B cell (primary cell): ENCODE results near the gene ELP2. TPM values are rescaled to one million over a fixed set of nuclear protein-coding genes. Genes with fewer than 3 reads are reported as not detected.

Experiments used
- ATAC-seq: fragments of 200-7000 bp; cut with Tn5 transposase; one replicate; pipeline ENCODE4 v1.10.0; 2021; ENCODE audit warnings: low read depth, mild to moderate bottlenecking, moderate number of reproducible peaks, moderate library complexity
- CTCF ChIA-PET: fragments of 350-600 bp; sonication (Branson Sonifier 250); formaldehyde crosslinking; loops from one replicate; lab custom pipeline; 2021; ENCODE audit warnings: antibody characterized with exemption, inconsistent platforms; lab: Charles Lee
- POLR2A ChIA-PET: fragments of 350-600 bp; sonication (Branson Sonifier 250); formaldehyde crosslinking; loops from one replicate; lab custom pipeline; 2021; ENCODE audit warnings: antibody characterized with exemption; lab: Charles Lee
- DNase-seq: peaks from one replicate; pipeline ENCODE4 v3.0.0; 2013
- H2AFZ ChIP-seq: 2 replicates; pipeline ENCODE4 v1.6.1; 2012; ENCODE audit warnings: mild to moderate bottlenecking, low read depth, low read length; ENCODE audit not compliant: insufficient read depth, poor library complexity, severe bottlenecking
- H3K27ac ChIP-seq, 2 donors: 1 replicate in 1 of 2; 2 replicates in 1 of 2; pipeline ENCODE4 v1.5.1; 2012 to 2013; ENCODE audit warnings: low read length in 2 of 2, mild to moderate bottlenecking in 2 of 2, moderate library complexity in 1 of 2
- H3K27me3 ChIP-seq, 4 experiments: fragments of 200-600 bp in 1 of 4; sonication (generic) in 1 of 4; replicated peaks in 1 of 4; 1 replicate in 2 of 4; 2 replicates in 2 of 4; pipeline versions ENCODE4 v1.6.1 to v1.7.0; 2013 to 2016; ENCODE audit warnings: low read length in 3 of 4, mild to moderate bottlenecking in 2 of 4, mixed read lengths in 1 of 4, moderate library complexity in 1 of 4; ENCODE audit not compliant: insufficient read depth in 4 of 4, control insufficient read depth in 3 of 4; ENCODE audit errors: control extremely low read depth in 1 of 4
- H3K36me3 ChIP-seq, 2 experiments: replicated peaks in 1 of 2; 1 replicate in 1 of 2; 2 replicates in 1 of 2; pipeline versions ENCODE4 v1.6.1 to v1.7.1; 2013; ENCODE audit warnings: low read length in 1 of 2; ENCODE audit not compliant: insufficient read depth in 2 of 2, control insufficient read depth in 1 of 2; ENCODE audit errors: control extremely low read depth in 1 of 2, extremely low read depth in 1 of 2
- H3K4me1 ChIP-seq, 2 donors: fragments of 200-600 bp in 1 of 2; sonication (generic) in 1 of 2; 1 replicate in 1 of 2; 2 replicates in 1 of 2; pipeline versions ENCODE4 v1.5.1 to v1.6.1; 2013 to 2017; ENCODE audit warnings: low read length in 2 of 2; ENCODE audit not compliant: control insufficient read depth in 2 of 2, insufficient read depth in 2 of 2
- H3K4me2 ChIP-seq: replicated peaks from 2 replicates; pipeline ENCODE3; 2012; ENCODE audit warnings: mild to moderate bottlenecking, low read depth, low read length; ENCODE audit not compliant: poor library complexity, severe bottlenecking
- H3K4me3 ChIP-seq, 5 experiments: fragments of 200-600 bp in 1 of 5; sonication (generic) in 1 of 5; 1 replicate in 3 of 5; 2 replicates in 2 of 5; pipeline versions ENCODE4 v1.5.1 to v1.7.0; 2011 to 2016; ENCODE audit warnings: low read length in 4 of 5, mild to moderate bottlenecking in 4 of 5, low read depth in 2 of 5, control low read depth in 1 of 5, moderate library complexity in 1 of 5; ENCODE audit not compliant: insufficient read depth in 1 of 5; ENCODE audit errors: control extremely low read depth in 1 of 5, extremely low read depth in 1 of 5
- H3K79me2 ChIP-seq: fragments of 200-600 bp; sonication (generic); one replicate; pipeline ENCODE4 v1.6.0; 2016; ENCODE audit warnings: low read length; ENCODE audit not compliant: control insufficient read depth, insufficient read depth
- H3K9ac ChIP-seq: fragments of 200-600 bp; sonication (generic); 2 replicates; pipeline ENCODE4 v1.6.1; 2017; ENCODE audit warnings: mild to moderate bottlenecking, low read length, moderate library complexity
- H3K9me3 ChIP-seq, 3 donors: one replicate each; pipeline versions ENCODE4 v1.6.1 to v1.7.1; 2013; ENCODE audit warnings: low read length in 2 of 3; ENCODE audit not compliant: control insufficient read depth in 2 of 3, insufficient read depth in 1 of 3; ENCODE audit errors: control extremely low read depth in 1 of 3
- H4K20me1 ChIP-seq: 2 replicates; pipeline ENCODE4 v1.6.0; 2012; ENCODE audit warnings: mild to moderate bottlenecking, low read length; ENCODE audit not compliant: insufficient read depth, control insufficient read depth, poor library complexity, severe bottlenecking
- H3K27ac Mint-ChIP-seq: one replicate; pipeline ENCODE4 v1.8.0; 2021; ENCODE audit warnings: mixed read lengths
- H3K27me3 Mint-ChIP-seq: one replicate; pipeline ENCODE4 v1.8.0; 2021; ENCODE audit warnings: mixed read lengths
- H3K4me1 Mint-ChIP-seq: one replicate; pipeline ENCODE4 v1.8.0; 2021; ENCODE audit warnings: mixed read lengths
- H3K4me3 Mint-ChIP-seq: one replicate; pipeline ENCODE4 v1.8.0; 2021; ENCODE audit warnings: mixed read lengths
- H3K9me3 Mint-ChIP-seq: one replicate; pipeline ENCODE4 v1.8.0; 2022; ENCODE audit warnings: mixed read lengths; ENCODE audit not compliant: insufficient read depth
- EZH2 ChIP-seq: IDR thresholded peaks from 2 replicates; pipeline ENCODE4 v1.6.1; 2012; ENCODE audit warnings: borderline replicate concordance, low read depth, mild to moderate bottlenecking, moderate library complexity, low read length; ENCODE audit not compliant: insufficient read depth, poor library complexity, severe bottlenecking
- WGBS: methylation state at CpG from one replicate; pipeline ENCODE4 v1.1.5; 2013; ENCODE audit warnings: missing lambda C conversion rate; ENCODE audit not compliant: insufficient coverage; 5-methylcytosine and 5-hydroxymethylcytosine counted together
- intact Hi-C: fragments of 100-400 bp; cut with micrococcal nuclease; formaldehyde crosslinking; loops from one replicate; pipeline ENCODE4 v1.10.0; 2022
- polyA plus RNA-seq: library from polyadenylated mRNA; depleted of rRNA; stranded (reverse); fragments of >200 nt; gene quantifications from 2 replicates; pipeline ENCODE4 v1.2.3, GENCODE V29; 2012
- total RNA-seq, 2 donors: library from RNA; stranded (reverse); fragments of 120-200 nt in 1 of 2; gene quantifications; 1 replicate in 1 of 2; 2 replicates in 1 of 2; pipeline versions ENCODE4 v1.2.3 to v1.2.4, GENCODE V29; 2013 to 2022
- TF ChIP-seq, protein P1 (sequence below): fragments of 200-600 bp; IDR thresholded peaks from one replicate; pipeline ENCODE4 v1.8.0; 2022; ENCODE audit warnings: antibody characterized with exemption, mild to moderate bottlenecking

The ELP2 gene
- total and polyA plus RNA-seq, 2 donors (not counting 1 experiment from before 2014, with no cell fraction given): 45.7 to 137 TPM

DNA sequence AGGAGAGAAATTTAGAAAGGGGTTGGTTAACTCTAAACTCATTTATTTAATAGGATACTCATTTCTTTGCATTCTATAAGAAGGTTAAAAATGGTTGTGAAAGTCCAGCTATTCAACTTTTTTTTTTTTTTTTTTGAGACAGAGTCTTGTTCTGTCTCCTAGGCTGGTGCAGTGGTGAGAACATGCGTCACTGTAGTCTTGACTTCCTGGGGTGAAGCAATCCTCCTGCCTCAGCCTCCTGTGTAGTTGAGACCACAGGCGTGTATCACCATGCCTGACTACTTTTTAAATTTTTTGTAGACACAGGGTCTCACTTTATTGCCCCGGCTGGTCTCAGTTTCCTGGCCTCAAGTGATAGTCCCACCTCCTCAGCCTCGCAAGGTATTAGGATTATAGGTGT is 11.9 kb downstream of the ELP2 start:
- peaks cover 6% of the 10 kb centered on the region for H4K20me1 ChIP-seq
- Mint-ChIP-seq H3K4me3 (no peak overlapping the region), H3K27me3 (no peaks in the 10 kb centered on the region), H3K27ac (no peak overlapping the region), H3K4me1 (peaks cover under 1% of the 10 kb centered on the region), H3K9me3 (no peaks in the 10 kb centered on the region)
- H3K27ac ChIP-seq: no peak overlapping the region
- no peak for TF ChIP-seq EZH2
- TF ChIP-seq, protein P1, sequence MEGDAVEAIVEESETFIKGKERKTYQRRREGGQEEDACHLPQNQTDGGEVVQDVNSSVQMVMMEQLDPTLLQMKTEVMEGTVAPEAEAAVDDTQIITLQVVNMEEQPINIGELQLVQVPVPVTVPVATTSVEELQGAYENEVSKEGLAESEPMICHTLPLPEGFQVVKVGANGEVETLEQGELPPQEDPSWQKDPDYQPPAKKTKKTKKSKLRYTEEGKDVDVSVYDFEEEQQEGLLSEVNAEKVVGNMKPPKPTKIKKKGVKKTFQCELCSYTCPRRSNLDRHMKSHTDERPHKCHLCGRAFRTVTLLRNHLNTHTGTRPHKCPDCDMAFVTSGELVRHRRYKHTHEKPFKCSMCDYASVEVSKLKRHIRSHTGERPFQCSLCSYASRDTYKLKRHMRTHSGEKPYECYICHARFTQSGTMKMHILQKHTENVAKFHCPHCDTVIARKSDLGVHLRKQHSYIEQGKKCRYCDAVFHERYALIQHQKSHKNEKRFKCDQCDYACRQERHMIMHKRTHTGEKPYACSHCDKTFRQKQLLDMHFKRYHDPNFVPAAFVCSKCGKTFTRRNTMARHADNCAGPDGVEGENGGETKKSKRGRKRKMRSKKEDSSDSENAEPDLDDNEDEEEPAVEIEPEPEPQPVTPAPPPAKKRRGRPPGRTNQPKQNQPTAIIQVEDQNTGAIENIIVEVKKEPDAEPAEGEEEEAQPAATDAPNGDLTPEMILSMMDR: no peak
- peaks cover 1 to 77% of the 10 kb centered on the region in 2 experiments for H3K36me3 ChIP-seq
- no peak overlapping the region for H3K4me2 ChIP-seq
- H3K79me2 ChIP-seq: peaks cover 5% of the 10 kb centered on the region
- DNase-seq: no peak
- H3K4me1 ChIP-seq: no peaks in the 10 kb centered on the region
- H3K4me3 ChIP-seq: no peak overlapping the region
- no peaks in the 10 kb centered on the region for H3K27me3 ChIP-seq
- intact Hi-C loops: no loop called here
- no peak overlapping the region for H3K9ac ChIP-seq
- 100% methylated on average over 2 of the region's 4 CpGs for WGBS
- CTCF ChIA-PET: no interaction called here
- no peak overlapping the region for H2AFZ ChIP-seq
- no peak for ATAC-seq
- POLR2A ChIA-PET: interaction anchor here (0.7 kb wide), 1 partner anchor 578 kb away, joined by 4 read pairs; no protein-coding TSS in a partner anchor
- H3K9me3 ChIP-seq: no peaks in the 10 kb centered on the region

DNA sequence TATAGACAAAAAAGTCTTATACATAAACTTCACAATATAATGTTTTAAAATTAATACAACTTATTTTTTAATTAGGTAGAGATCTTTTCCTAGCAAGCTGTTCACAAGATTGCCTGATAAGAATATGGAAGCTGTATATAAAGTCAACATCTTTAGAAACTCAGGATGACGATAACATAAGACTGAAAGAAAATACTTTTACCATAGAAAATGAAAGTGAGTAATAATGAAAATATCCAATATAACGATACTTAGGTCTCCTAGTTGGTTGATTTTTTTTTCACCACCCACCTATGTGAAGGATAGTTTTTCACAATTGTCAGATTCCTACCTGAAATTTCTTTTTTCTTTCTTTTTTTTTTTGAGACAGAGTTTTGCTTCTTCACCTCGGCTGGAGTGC is 13.1 kb downstream of the ELP2 start:
- Histone ChIP-seq H2AFZ (no peak overlapping the region), H3K4me1 (peaks cover 2 to 4% of the 10 kb centered on the region in 2 donors), H3K36me3 (peaks cover 1 to 76% of the 10 kb centered on the region in 2 experiments), H3K4me3 (no peak overlapping the region), H3K9ac (no peak overlapping the region), H3K9me3 (no peaks in the 10 kb centered on the region), H3K27ac (no peak overlapping the region), H3K27me3 (no peaks in the 10 kb centered on the region), H3K4me2 (no peak overlapping the region), H3K79me2 (peaks cover 5% of the 10 kb centered on the region), H4K20me1 (no peaks in the 10 kb centered on the region)
- no peak for ATAC-seq
- no peak overlapping the region for H3K4me3 Mint-ChIP-seq
- TF ChIP-seq EZH2: no peak
- TF ChIP-seq, protein P1: no peak
- CTCF ChIA-PET: no interaction called here
- H3K27ac Mint-ChIP-seq: no peak overlapping the region
- 100% methylated on average over 1 of the region's 3 CpGs for WGBS
- intact Hi-C loops: no loop called here
- H3K27me3 Mint-ChIP-seq: no peaks in the 10 kb centered on the region
- no peak for DNase-seq
- peaks cover 5% of the 10 kb centered on the region for H3K4me1 Mint-ChIP-seq
- POLR2A ChIA-PET: interaction anchor here (0.7 kb wide), 2 partner anchors 472 to 576 kb away, joined by 3 to 4 read pairs; no protein-coding TSS in a partner anchor
- no peaks in the 10 kb centered on the region for H3K9me3 Mint-ChIP-seq
